ENCODE measurements around the gene C14orf93. TPM values are rescaled to one million over a fixed set of nuclear protein-coding genes. Genes with fewer than 3 reads are reported as not detected.
A peak's percentile ranks its signal among the peaks of the same experiment; 100 is the strongest.

The C14orf93 gene
- total RNA-seq, 3 donors from 2014 or later, result 11.0 to 16.3 (median 11.8) TPM

DNA sequence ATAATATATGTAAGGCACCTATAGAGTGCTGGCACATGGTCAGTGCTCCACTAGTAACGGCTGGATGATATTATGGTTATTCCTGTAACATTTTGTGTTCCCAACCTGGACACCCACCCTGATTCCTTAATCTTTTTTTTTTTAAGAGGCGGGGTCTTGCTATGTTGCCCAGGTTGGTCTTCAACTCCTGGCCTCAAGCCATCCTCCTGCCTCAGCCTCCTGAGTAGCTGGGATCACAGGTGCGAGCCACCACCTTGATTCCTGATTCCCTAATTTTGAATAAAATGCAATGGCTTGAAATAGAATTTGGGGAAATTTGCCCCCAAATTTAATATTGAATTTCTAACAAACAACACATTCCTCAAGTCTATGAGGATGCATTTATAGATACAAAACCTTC is 7.4 kb downstream of the C14orf93 start:
- peaks cover 14% of the 10 kb centered on the region for H3K4me1 ChIP-seq (ENCODE audit: low read depth)
- intact Hi-C loops (cut with DNase I, micrococcal nuclease), result no loop called here
- ATAC-seq, result no peak

DNA sequence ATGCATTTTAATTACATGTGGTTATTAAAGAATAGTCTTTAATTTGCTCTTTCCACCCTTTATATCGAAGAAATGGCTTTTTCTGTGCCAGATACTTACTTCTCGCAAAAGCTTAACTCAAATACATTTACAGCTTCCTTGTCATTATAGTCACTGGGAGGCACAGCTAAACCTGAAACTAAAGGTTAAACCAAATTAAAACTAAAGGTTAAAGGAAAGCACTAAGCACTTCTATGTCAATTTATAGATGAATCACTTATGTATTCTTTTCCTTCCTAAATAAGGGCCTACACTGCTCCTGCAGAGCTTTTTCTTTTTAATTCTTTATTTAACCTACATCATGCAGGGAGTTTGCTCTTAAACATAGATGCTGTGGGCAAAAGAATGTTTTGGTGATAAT is 9.1 kb downstream of the C14orf93 start:
- TF ChIP-seq, protein P1, sequence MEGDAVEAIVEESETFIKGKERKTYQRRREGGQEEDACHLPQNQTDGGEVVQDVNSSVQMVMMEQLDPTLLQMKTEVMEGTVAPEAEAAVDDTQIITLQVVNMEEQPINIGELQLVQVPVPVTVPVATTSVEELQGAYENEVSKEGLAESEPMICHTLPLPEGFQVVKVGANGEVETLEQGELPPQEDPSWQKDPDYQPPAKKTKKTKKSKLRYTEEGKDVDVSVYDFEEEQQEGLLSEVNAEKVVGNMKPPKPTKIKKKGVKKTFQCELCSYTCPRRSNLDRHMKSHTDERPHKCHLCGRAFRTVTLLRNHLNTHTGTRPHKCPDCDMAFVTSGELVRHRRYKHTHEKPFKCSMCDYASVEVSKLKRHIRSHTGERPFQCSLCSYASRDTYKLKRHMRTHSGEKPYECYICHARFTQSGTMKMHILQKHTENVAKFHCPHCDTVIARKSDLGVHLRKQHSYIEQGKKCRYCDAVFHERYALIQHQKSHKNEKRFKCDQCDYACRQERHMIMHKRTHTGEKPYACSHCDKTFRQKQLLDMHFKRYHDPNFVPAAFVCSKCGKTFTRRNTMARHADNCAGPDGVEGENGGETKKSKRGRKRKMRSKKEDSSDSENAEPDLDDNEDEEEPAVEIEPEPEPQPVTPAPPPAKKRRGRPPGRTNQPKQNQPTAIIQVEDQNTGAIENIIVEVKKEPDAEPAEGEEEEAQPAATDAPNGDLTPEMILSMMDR (IDR thresholded peaks at IDR 0.05), result no peak
- intact Hi-C loops (cut with DNase I, micrococcal nuclease), result no loop called here

More for the DNA sequence above, 7.4 kb downstream of the C14orf93 start:
- TF ChIP-seq, protein P1 (IDR thresholded peaks at IDR 0.05), result no peak
- no peak for DNase-seq
- no peaks in the 10 kb centered on the region for H3K36me3 ChIP-seq (ENCODE audit: low read depth)
- H3K4me3 ChIP-seq, result no peak overlapping the region
- H3K9me3 ChIP-seq, result no peaks in the 10 kb centered on the region

DNA sequence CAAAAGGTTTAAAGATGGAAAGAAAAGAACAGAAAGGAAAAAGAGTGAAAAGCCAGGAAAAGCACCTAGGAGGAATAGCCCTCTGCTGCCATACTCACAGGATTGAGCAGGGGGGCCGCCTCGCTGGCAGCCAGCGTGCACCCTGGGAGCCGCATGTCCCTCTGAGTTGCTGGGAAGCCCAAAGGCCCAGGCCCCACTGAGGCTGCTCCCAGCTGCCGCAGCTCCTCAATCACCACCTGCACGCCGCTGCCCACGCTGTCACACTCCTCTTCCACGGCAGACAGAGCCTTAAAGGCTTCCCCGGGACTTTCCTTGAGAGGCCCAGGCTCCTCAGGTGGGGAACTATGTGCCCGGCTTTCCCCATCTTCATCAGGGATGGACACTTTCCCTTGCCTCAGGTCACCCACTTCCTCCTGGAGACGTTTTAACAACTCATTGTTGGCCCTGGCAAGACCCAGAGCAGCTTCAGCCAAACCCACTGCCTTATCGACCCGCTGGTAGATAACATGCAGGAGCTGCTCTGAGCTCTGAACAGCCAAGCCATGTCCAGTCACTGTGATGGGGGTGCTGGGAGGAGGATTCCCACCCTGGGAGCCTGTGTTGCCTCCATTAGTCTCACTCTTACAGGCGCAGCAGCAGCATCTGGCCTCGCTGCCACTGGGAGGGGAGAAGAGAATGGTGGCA is 11.5 kb downstream of the C14orf93 start:
- TF ChIP-seq, protein P1 (IDR thresholded peaks at IDR 0.05), result no peak
- intact Hi-C loops (cut with DNase I, micrococcal nuclease), result no loop called here
- no peaks in the 10 kb centered on the region for H3K9me3 ChIP-seq
- ATAC-seq, result no peak
- DNase-seq, result no peak
- peaks cover 7% of the 10 kb centered on the region for H3K4me1 ChIP-seq (ENCODE audit: low read depth)
- no peaks in the 10 kb centered on the region for H3K36me3 ChIP-seq (ENCODE audit: low read depth)
- H3K4me3 ChIP-seq, result no peak overlapping the region

More for the DNA sequence above, 9.1 kb downstream of the C14orf93 start:
- H3K9me3 ChIP-seq, result no peaks in the 10 kb centered on the region
- no peaks in the 10 kb centered on the region for H3K36me3 ChIP-seq (ENCODE audit: low read depth)
- peaks cover 10% of the 10 kb centered on the region for H3K4me1 ChIP-seq (ENCODE audit: low read depth)
- DNase-seq (no peak), ATAC-seq (peak; percentile 79)
- H3K4me3 ChIP-seq, result no peak overlapping the region

DNA sequence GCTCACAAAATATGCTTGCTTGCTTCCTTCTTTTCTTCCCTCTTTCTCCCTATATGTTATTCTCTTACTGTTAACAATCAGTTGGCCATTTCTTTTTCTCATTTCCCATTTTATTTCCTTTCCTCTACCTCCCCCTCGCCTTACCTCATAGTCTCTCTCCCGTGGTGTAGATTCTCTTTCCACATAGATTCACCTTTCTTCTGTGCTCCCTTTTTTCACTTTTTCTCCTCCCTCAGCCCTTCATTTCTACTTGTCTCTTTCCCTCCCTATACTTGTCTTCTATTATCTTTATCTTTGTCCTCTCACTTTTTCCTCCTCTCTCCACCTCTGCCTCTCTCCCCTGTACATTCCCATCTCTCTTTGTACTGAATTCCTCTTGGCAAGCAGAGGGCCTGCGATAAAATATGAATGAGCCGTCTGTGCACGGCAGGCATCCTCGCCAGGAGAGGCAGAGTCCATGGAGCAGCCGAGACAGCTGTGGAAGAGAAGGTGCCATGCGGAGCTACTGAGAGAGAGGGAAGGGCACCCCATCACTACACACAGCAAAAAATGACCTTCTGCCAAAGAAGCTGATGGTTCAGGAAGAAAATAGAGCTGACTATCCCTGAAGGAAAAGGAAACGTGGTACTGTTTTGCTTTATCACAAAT is 12.1 kb downstream of the C14orf93 start:
- TF ChIP-seq, protein P1 (IDR thresholded peaks at IDR 0.05), result no peak
- DNase-seq, result no peak
- intact Hi-C loops (cut with DNase I, micrococcal nuclease), result no loop called here
- Histone ChIP-seq H3K4me1 (ENCODE audit: low read depth) (peaks cover 7% of the 10 kb centered on the region), H3K9me3 (no peaks in the 10 kb centered on the region), H3K36me3 (ENCODE audit: low read depth) (no peaks in the 10 kb centered on the region), H3K4me3 (no peak overlapping the region)
- ATAC-seq, result peak; percentile 50

DNA sequence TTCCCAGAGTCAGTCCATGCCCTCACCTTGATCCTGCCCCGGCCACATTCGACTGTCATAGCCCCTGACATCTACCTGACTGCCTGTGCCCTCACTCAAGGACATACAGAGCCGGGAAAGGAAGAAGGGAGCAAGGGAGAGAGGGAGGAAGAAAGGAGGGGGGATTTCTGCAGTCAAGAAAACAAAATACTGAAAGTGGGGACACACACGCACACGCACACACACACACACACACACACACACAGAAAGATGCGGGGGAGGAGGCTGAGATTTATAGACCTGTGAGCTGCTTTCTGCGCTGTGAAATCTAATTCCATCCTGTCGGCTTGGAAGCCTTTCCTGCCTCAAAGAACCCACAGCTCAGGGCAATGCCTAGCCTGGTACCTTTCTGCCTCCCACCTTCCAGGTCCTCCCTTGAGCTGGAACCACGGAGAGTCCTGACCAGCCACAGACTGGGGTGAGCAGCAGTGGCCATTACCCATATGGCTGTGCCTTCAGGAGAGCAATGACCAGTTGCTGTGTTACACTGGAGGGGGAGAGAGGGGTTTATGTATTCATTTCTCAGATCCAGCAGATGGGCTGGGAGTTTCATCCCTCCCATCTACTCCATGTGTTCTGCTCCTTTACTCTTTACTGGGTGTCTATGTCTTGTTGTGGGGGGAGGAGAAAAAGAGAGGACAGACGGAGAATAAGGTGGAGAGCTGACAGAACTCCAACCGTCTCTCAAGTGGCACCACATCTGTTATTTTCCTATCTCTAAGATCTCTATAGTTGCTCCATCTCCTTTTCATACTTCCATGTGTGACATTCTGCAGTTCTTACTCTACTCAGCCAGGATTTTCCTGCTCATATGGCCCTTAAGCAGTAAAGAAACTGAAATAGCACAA is 12.9 kb downstream of the C14orf93 start:
- no peaks in the 10 kb centered on the region for H3K36me3 ChIP-seq (ENCODE audit: low read depth)
- no peak for ATAC-seq
- intact Hi-C loops (cut with DNase I, micrococcal nuclease), result no loop called here
- no peak for DNase-seq
- no peak overlapping the region for H3K4me3 ChIP-seq
- peaks cover 7% of the 10 kb centered on the region for H3K4me1 ChIP-seq (ENCODE audit: low read depth)
- TF ChIP-seq, protein P1 (IDR thresholded peaks at IDR 0.05), result no peak
- no peaks in the 10 kb centered on the region for H3K9me3 ChIP-seq

All from mucosa of descending colon (tissue), 3 donors.